ELF-1 (cell line): ENCODE measurements around the gene SHB.

ENCODE experiments used
- DNase-seq: peaks from one replicate; pipeline ENCODE4 v3.0.0-alpha.2; 2016; ENCODE audit warnings: low read depth, low spot score

Gene SHB

GRCh38 chr9:38088006-38088925 lies 19.2 kb upstream of the SHB start:
- DNase-seq = peak; percentile 83

- no peak for DNase-seq
Observed at GRCh38 chr9:38086496-38086895, 17.5 kb upstream of the SHB start.

GRCh38 chr9:38085308-38085707 lies 16.3 kb upstream of the SHB start:
- DNase-seq = no peak

- DNase-seq = no peak
Observed at GRCh38 chr9:38084556-38084880, 15.5 kb upstream of the SHB start.

GRCh38 chr9:38083858-38084555 lies 15.0 kb upstream of the SHB start:
- DNase-seq = no peak

- no peak for DNase-seq
Observed at GRCh38 chr9:38082446-38083287, 13.6 kb upstream of the SHB start.

- no peak for DNase-seq
Observed at GRCh38 chr9:38081356-38082108, 12.5 kb upstream of the SHB start.

- DNase-seq = no peak
Observed at GRCh38 chr9:38079461-38080031, 10.5 kb upstream of the SHB start.

- DNase-seq = no peak
Observed at GRCh38 chr9:38075272-38075671, 6.2 kb upstream of the SHB start.

GRCh38 chr9:38074441-38074961 lies 5.5 kb upstream of the SHB start:
- no peak for DNase-seq

- DNase-seq = no peak
Observed at GRCh38 chr9:38073882-38074281, 4.9 kb upstream of the SHB start.

- DNase-seq = no peak
Observed at GRCh38 chr9:38071470-38072134, 2.6 kb upstream of the SHB start.

GRCh38 chr9:38067859-38068681 lies 957 bp downstream of the SHB start:
- DNase-seq = no peak

GRCh38 chr9:38066914-38067858 lies 1.8 kb downstream of the SHB start:
- peak; percentile 53 for DNase-seq

GRCh38 chr9:38066197-38066913 lies 2.7 kb downstream of the SHB start:
- DNase-seq = no peak

- DNase-seq = no peak
Observed at GRCh38 chr9:38065369-38066075, 3.5 kb downstream of the SHB start.

- no peak for DNase-seq
Observed at GRCh38 chr9:38064842-38065368, 4.1 kb downstream of the SHB start.
